Liver (tissue), 9 donors: ENCODE results near the gene TFDP2. TPM values are rescaled to one million over a fixed set of nuclear protein-coding genes. Genes with fewer than 3 reads are reported as not detected.

Experiments used
- DNase-seq: peaks from one replicate; pipeline ENCODE4 v3.0.0-alpha.2; 2017; ENCODE audit warnings: low spot score
- H3K27ac ChIP-seq, 2 donors: one replicate each; pipeline ENCODE4 v1.7.0; 2013; ENCODE audit warnings: inconsistent platforms in 2 of 2, low read length in 2 of 2, control low read depth in 1 of 2, low read depth in 1 of 2, mild to moderate bottlenecking in 1 of 2
- H3K27me3 ChIP-seq, 4 donors: one replicate each; pipeline versions ENCODE4 v1.6.1 to v1.7.0; 2013; ENCODE audit warnings: low read length in 3 of 4, inconsistent platforms in 1 of 4, mild to moderate bottlenecking in 1 of 4, moderate library complexity in 1 of 4; ENCODE audit not compliant: control insufficient read depth in 4 of 4, insufficient read depth in 4 of 4
- H3K36me3 ChIP-seq, 4 donors: one replicate each; pipeline versions ENCODE4 v1.6.1 to v1.7.0; 2013; ENCODE audit warnings: low read length in 3 of 4, mild to moderate bottlenecking in 3 of 4, low read depth in 1 of 4, moderate library complexity in 1 of 4; ENCODE audit not compliant: control insufficient read depth in 4 of 4, insufficient read depth in 3 of 4
- H3K4me1 ChIP-seq, 4 donors: one replicate each; pipeline versions ENCODE4 v1.6.1 to v1.7.0; 2013; ENCODE audit warnings: low read length in 3 of 4, mild to moderate bottlenecking in 3 of 4, moderate library complexity in 1 of 4; ENCODE audit not compliant: control insufficient read depth in 4 of 4, insufficient read depth in 4 of 4
- H3K4me3 ChIP-seq, 3 donors: one replicate each; pipeline versions ENCODE4 v1.6.1 to v1.7.0; 2013; ENCODE audit warnings: low read length in 3 of 3, control low read depth in 1 of 3, low read depth in 1 of 3, mild to moderate bottlenecking in 1 of 3
- H3K9ac ChIP-seq, 2 donors: one replicate each; pipeline ENCODE4 v1.7.0; 2013; ENCODE audit warnings: low read length in 2 of 2, mild to moderate bottlenecking in 2 of 2, moderate library complexity in 2 of 2, control low read depth in 1 of 2, low read depth in 1 of 2
- H3K9me3 ChIP-seq, 4 donors: one replicate each; pipeline versions ENCODE4 v1.6.1 to v1.7.0; 2013; ENCODE audit warnings: low read length in 3 of 4; ENCODE audit not compliant: control insufficient read depth in 4 of 4
- EGR1 ChIP-seq, 2 donors: IDR thresholded peaks; 2 replicates each; pipeline ENCODE4 v1.6.1; 2016 to 2018; ENCODE audit warnings: antibody characterized with exemption in 2 of 2, low read depth in 2 of 2
- FOXA1 ChIP-seq: IDR thresholded peaks from 2 replicates; pipeline ENCODE4 v1.6.1; 2016; ENCODE audit warnings: antibody characterized with exemption
- HNF4A ChIP-seq, 2 donors: conservative IDR thresholded peaks; 2 replicates each; pipeline ENCODE4 v1.6.1; 2016; ENCODE audit warnings: antibody characterized with exemption in 2 of 2, mild to moderate bottlenecking in 2 of 2
- HNF4G ChIP-seq: IDR thresholded peaks from 2 replicates; pipeline ENCODE4 v1.6.1; 2016; ENCODE audit warnings: antibody characterized with exemption
- RAD21 ChIP-seq, 2 donors: IDR thresholded peaks; 2 replicates each; pipeline ENCODE4 v1.6.1; 2016; ENCODE audit warnings: antibody characterized with exemption in 2 of 2, mild to moderate bottlenecking in 2 of 2
- RXRA ChIP-seq, 2 donors: IDR thresholded peaks; 2 replicates each; pipeline ENCODE4 v1.6.1; 2017 to 2018; ENCODE audit warnings: antibody characterized with exemption in 2 of 2, mild to moderate bottlenecking in 1 of 2
- YY1 ChIP-seq: IDR thresholded peaks from 2 replicates; pipeline ENCODE4 v1.6.1; 2016; ENCODE audit warnings: antibody characterized with exemption, mild to moderate bottlenecking
- ZBTB33 ChIP-seq: IDR thresholded peaks from 2 replicates; pipeline ENCODE4 v1.6.1; 2016; ENCODE audit warnings: antibody characterized with exemption
- WGBS: extraction: QIAGEN DNeasy Blood & Tissue Kit; methylation state at CpG from one replicate; pipeline ENCODE4 v1.1.7; 2013; 5-methylcytosine and 5-hydroxymethylcytosine counted together
- polyA plus RNA-seq, 2 donors: library from polyadenylated mRNA; stranded (reverse) in 1 of 2; unstranded in 1 of 2; fragments of 200-250 nt in 1 of 2; fragments of >200 nt in 1 of 2; fragmentation: Nextera tagmentation in 1 of 2; extraction: Ambion mirVana in 1 of 2; gene quantifications; one replicate each; pipeline versions ENCODE4 v1.2.1 to v1.2.3, GENCODE V29; 2013 to 2015
- total RNA-seq, 2 donors: library from RNA; depleted of rRNA; stranded (reverse); fragments of >200 nt; gene quantifications; one replicate each; pipeline ENCODE4 v1.2.3, GENCODE V29; 2014
- TF ChIP-seq, protein P1 (sequence below): IDR thresholded peaks from 2 replicates; pipeline ENCODE4 v1.6.1; 2016; ENCODE audit warnings: antibody characterized with exemption, mild to moderate bottlenecking
- donor health status: healthy.
- donor health status: healthy.
- donor health status: healthy.
- donor health status: healthy.
- donor health status: healthy.

The TFDP2 gene
- total and polyA plus RNA-seq, 4 donors: 8.0 to 52.0 (median 29.7) TPM

DNA sequence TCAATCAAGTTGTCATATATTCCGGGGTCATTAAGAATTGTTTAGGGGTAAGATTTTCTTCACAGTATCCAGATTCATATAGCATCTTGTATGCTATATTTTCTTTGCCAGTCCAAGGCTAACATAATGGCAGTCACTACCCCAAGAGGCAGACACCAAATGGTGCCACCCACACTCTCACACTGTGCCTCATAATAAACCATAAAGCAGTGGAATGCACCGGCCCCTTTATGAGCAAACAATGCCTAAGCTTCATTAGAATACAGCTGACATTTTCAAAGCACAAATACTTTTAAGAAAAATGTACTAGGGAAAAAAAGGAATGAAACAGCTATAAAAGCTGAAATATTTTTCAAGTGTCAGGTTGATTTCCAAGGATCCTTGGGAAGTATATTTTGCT lies 121.6 kb downstream of the TFDP2 start:
- no peak for DNase-seq

DNA sequence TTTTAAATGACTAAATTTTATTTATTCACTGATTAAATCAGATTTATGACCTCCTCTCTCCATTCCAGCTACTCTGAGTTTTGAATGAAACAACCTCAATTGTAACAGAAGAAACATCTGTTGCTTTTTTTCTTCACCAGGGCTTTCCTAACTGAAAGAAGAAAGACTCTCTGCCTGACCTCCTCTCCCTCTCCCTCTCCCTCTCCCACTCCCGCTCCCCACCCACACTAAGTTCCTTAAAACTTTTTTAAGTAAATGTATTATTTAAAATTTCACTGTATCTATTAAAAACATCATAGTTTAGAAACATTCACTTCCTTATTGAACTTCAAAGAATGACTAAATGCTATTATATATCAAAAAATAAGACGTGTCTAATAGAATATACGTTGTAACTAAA lies 122.0 kb downstream of the TFDP2 start:
- no peaks in the 10 kb centered on the region for H3K36me3 ChIP-seq
- DNase-seq: no peak
- H3K4me3 ChIP-seq: no peak overlapping the region
- no peaks in the 10 kb centered on the region for H3K27me3 ChIP-seq
- peaks cover 0 to 7% (median 1%) of the 10 kb centered on the region in 4 donors for H3K4me1 ChIP-seq
- H3K27ac ChIP-seq: no peak overlapping the region
- 45% methylated on average over 3 of the region's 3 CpGs for WGBS
- H3K9me3 ChIP-seq: no peaks in the 10 kb centered on the region
- H3K9ac ChIP-seq: peak overlapping the region in 1 of 2 donors; percentile 57
- no peak for TF ChIP-seq HNF4A (conservative IDR thresholded peaks at IDR 0.05)
- no peak for TF ChIP-seq ZBTB33

More for the DNA sequence above, 121.6 kb downstream of the TFDP2 start:
- TF ChIP-seq YY1 (peak; percentile 44), FOXA1 (no peak), RXRA (IDR thresholded peaks at IDR 0.05) (no peak)
- H3K36me3 ChIP-seq: no peaks in the 10 kb centered on the region
- H3K27me3 ChIP-seq: no peaks in the 10 kb centered on the region
- peak overlapping the region; percentile 59 to 68 for H3K9ac ChIP-seq
- H3K9me3 ChIP-seq: no peaks in the 10 kb centered on the region
- peaks cover 0 to 7% (median 1%) of the 10 kb centered on the region in 4 donors for H3K4me1 ChIP-seq
- H3K27ac ChIP-seq: no peak overlapping the region
- WGBS: 5% methylated on average over 2 of the region's 2 CpGs
- H3K4me3 ChIP-seq: peak overlapping the region; percentile 61 to 74 (median 63)

GRCh38 chr3:142026333-142026732 lies 123.0 kb downstream of the TFDP2 start:
- Histone ChIP-seq H3K9me3 (no peaks in the 10 kb centered on the region), H3K4me1 (peaks cover 0 to 7% (median 1%) of the 10 kb centered on the region in 4 donors), H3K9ac (no peak overlapping the region), H3K4me3 (no peak overlapping the region), H3K27me3 (no peaks in the 10 kb centered on the region), H3K27ac (no peak overlapping the region), H3K36me3 (no peaks in the 10 kb centered on the region)
- no peak for TF ChIP-seq FOXA1
- TF ChIP-seq, protein P1, sequence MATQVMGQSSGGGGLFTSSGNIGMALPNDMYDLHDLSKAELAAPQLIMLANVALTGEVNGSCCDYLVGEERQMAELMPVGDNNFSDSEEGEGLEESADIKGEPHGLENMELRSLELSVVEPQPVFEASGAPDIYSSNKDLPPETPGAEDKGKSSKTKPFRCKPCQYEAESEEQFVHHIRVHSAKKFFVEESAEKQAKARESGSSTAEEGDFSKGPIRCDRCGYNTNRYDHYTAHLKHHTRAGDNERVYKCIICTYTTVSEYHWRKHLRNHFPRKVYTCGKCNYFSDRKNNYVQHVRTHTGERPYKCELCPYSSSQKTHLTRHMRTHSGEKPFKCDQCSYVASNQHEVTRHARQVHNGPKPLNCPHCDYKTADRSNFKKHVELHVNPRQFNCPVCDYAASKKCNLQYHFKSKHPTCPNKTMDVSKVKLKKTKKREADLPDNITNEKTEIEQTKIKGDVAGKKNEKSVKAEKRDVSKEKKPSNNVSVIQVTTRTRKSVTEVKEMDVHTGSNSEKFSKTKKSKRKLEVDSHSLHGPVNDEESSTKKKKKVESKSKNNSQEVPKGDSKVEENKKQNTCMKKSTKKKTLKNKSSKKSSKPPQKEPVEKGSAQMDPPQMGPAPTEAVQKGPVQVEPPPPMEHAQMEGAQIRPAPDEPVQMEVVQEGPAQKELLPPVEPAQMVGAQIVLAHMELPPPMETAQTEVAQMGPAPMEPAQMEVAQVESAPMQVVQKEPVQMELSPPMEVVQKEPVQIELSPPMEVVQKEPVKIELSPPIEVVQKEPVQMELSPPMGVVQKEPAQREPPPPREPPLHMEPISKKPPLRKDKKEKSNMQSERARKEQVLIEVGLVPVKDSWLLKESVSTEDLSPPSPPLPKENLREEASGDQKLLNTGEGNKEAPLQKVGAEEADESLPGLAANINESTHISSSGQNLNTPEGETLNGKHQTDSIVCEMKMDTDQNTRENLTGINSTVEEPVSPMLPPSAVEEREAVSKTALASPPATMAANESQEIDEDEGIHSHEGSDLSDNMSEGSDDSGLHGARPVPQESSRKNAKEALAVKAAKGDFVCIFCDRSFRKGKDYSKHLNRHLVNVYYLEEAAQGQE: no peak
- TF ChIP-seq HNF4G: no peak
- no peak for TF ChIP-seq YY1
- WGBS: 89% methylated on average over 2 of the region's 2 CpGs
- no peak for DNase-seq

GRCh38 chr3:142022381-142022780 lies 127.0 kb downstream of the TFDP2 start:
- peak; percentile 55 for TF ChIP-seq RAD21 (IDR thresholded peaks at IDR 0.05)
- no peak for TF ChIP-seq EGR1 (IDR thresholded peaks at IDR 0.05; ENCODE audit: low read depth in 2 of 2)
- no peak overlapping the region for H3K9ac ChIP-seq
- WGBS: 93% methylated on average over 1 of the region's 1 CpG
- DNase-seq: peak; percentile 52
- no peaks in the 10 kb centered on the region for H3K9me3 ChIP-seq
- no peak overlapping the region for H3K4me3 ChIP-seq
- H3K27ac ChIP-seq: no peak overlapping the region
- no peaks in the 10 kb centered on the region for H3K27me3 ChIP-seq
- H3K36me3 ChIP-seq: no peaks in the 10 kb centered on the region
- peaks cover 0 to 2% (median 0%) of the 10 kb centered on the region in 4 donors for H3K4me1 ChIP-seq
